ENCODE results near the gene FSTL5. TPM values are rescaled to one million over a fixed set of nuclear protein-coding genes. Genes with fewer than 3 reads are reported as not detected.

The FSTL5 gene
- total RNA-seq, 2 experiments from 2014 or later = not detected

GRCh38 chr4:161822174-161822573, 341.6 kb downstream of the FSTL5 start:
- intact Hi-C loops (cut with micrococcal nuclease) = no loop called here
- H3K36me3 Mint-ChIP-seq (ENCODE audit: low read depth) = no peaks in the 10 kb centered on the region
- no peaks in the 10 kb centered on the region for H3K27me3 Mint-ChIP-seq
- no peak overlapping the region for H3K4me3 Mint-ChIP-seq
- no peaks in the 10 kb centered on the region for H3K4me1 Mint-ChIP-seq (ENCODE audit: low read depth)
- CTCF ChIA-PET = no interaction called here
- no peak for ATAC-seq
- POLR2A ChIA-PET = no interaction called here
- H3K27ac Mint-ChIP-seq = no peak overlapping the region
- TF ChIP-seq, protein P1, sequence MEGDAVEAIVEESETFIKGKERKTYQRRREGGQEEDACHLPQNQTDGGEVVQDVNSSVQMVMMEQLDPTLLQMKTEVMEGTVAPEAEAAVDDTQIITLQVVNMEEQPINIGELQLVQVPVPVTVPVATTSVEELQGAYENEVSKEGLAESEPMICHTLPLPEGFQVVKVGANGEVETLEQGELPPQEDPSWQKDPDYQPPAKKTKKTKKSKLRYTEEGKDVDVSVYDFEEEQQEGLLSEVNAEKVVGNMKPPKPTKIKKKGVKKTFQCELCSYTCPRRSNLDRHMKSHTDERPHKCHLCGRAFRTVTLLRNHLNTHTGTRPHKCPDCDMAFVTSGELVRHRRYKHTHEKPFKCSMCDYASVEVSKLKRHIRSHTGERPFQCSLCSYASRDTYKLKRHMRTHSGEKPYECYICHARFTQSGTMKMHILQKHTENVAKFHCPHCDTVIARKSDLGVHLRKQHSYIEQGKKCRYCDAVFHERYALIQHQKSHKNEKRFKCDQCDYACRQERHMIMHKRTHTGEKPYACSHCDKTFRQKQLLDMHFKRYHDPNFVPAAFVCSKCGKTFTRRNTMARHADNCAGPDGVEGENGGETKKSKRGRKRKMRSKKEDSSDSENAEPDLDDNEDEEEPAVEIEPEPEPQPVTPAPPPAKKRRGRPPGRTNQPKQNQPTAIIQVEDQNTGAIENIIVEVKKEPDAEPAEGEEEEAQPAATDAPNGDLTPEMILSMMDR (IDR thresholded peaks at IDR 0.05) = no peak
- H3K9me3 Mint-ChIP-seq = peaks cover 2% of the 10 kb centered on the region
- no peak for DNase-seq

GRCh38 chr4:161817914-161818313, 345.9 kb downstream of the FSTL5 start:
- intact Hi-C loops (cut with micrococcal nuclease) = no loop called here
- POLR2A ChIA-PET = no interaction called here
- TF ChIP-seq, protein P1 (IDR thresholded peaks at IDR 0.05) = no peak
- DNase-seq = no peak
- H3K9me3 Mint-ChIP-seq = no peaks in the 10 kb centered on the region
- no peak overlapping the region for H3K4me3 Mint-ChIP-seq
- no peaks in the 10 kb centered on the region for H3K27me3 Mint-ChIP-seq
- no peaks in the 10 kb centered on the region for H3K4me1 Mint-ChIP-seq (ENCODE audit: low read depth)
- no peak for ATAC-seq
- CTCF ChIA-PET = no interaction called here
- H3K27ac Mint-ChIP-seq = no peak overlapping the region
- no peaks in the 10 kb centered on the region for H3K36me3 Mint-ChIP-seq (ENCODE audit: low read depth)

- DNase-seq (no peak), ATAC-seq (no peak)
- H3K4me3 Mint-ChIP-seq = no peak overlapping the region
- no peak overlapping the region for H3K27ac Mint-ChIP-seq
- ChIA-PET CTCF (no interaction called here), POLR2A (no interaction called here)
- no peaks in the 10 kb centered on the region for H3K36me3 Mint-ChIP-seq (ENCODE audit: low read depth)
- H3K9me3 Mint-ChIP-seq = no peaks in the 10 kb centered on the region
- intact Hi-C loops (cut with micrococcal nuclease) = no loop called here
- no peaks in the 10 kb centered on the region for H3K27me3 Mint-ChIP-seq
- H3K4me1 Mint-ChIP-seq (ENCODE audit: low read depth) = no peaks in the 10 kb centered on the region
- TF ChIP-seq, protein P1 (IDR thresholded peaks at IDR 0.05) = no peak
These were observed 346.8 kb downstream of the FSTL5 start for GRCh38 chr4:161816958-161817357.

GRCh38 chr4:161815841-161816240, 348.0 kb downstream of the FSTL5 start:
- DNase-seq = no peak
- H3K36me3 Mint-ChIP-seq (ENCODE audit: low read depth) = no peaks in the 10 kb centered on the region
- no peak overlapping the region for H3K27ac Mint-ChIP-seq
- peaks cover 1% of the 10 kb centered on the region for H3K9me3 Mint-ChIP-seq
- H3K4me3 Mint-ChIP-seq = no peak overlapping the region
- ATAC-seq = no peak
- intact Hi-C loops (cut with micrococcal nuclease) = no loop called here
- H3K4me1 Mint-ChIP-seq (ENCODE audit: low read depth) = no peaks in the 10 kb centered on the region
- POLR2A ChIA-PET = no interaction called here
- H3K27me3 Mint-ChIP-seq = no peaks in the 10 kb centered on the region
- CTCF ChIA-PET = no interaction called here
- TF ChIP-seq, protein P1 (IDR thresholded peaks at IDR 0.05) = no peak

DNA sequence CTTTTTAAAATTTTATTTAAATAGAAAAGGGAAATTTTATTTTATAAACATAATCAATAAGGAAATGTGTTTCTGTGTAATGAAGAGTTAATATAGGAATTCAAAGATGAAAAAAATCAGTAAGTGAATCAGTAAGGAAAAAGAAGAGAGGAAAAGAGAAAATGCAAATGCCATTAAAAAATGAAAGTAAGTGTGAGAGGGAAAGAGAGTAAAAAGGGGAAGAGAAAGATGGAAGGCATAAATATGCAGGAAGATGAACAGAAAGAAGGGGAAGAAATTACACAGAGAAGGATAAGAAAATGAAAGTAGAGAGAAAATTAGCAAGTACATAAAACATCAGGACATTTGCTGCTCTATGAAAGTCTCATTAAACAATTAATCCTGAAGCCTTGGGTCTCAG, 349.9 kb downstream of the FSTL5 start:
- H3K27me3 Mint-ChIP-seq = no peaks in the 10 kb centered on the region
- CTCF ChIA-PET = no interaction called here
- no peak overlapping the region for H3K4me3 Mint-ChIP-seq
- DNase-seq = no peak
- intact Hi-C loops (cut with micrococcal nuclease) = no loop called here
- TF ChIP-seq, protein P1 (IDR thresholded peaks at IDR 0.05) = no peak
- H3K36me3 Mint-ChIP-seq (ENCODE audit: low read depth) = no peaks in the 10 kb centered on the region
- H3K9me3 Mint-ChIP-seq = peaks cover 1% of the 10 kb centered on the region
- no peaks in the 10 kb centered on the region for H3K4me1 Mint-ChIP-seq (ENCODE audit: low read depth)
- no peak overlapping the region for H3K27ac Mint-ChIP-seq
- POLR2A ChIA-PET = no interaction called here
- no peak for ATAC-seq

Data from activated CD8-positive, alpha-beta T cell treated with anti-CD3 and anti-CD28 coated beads for 36 hours (primary cell).